K562 (cell line): ENCODE results near the gene ZFYVE27. TPM values are rescaled to one million over a fixed set of nuclear protein-coding genes. Genes with fewer than 3 reads are reported as not detected.

Experiments
- CHAMP1 ChIP-seq: fragments of 450-650 bp; IDR thresholded peaks from 2 replicates; pipeline ENCODE4 v1.6.1; 2016; ENCODE audit warnings: mild to moderate bottlenecking
- E2F4 ChIP-seq: sonication (generic); formaldehyde crosslinking; IDR thresholded peaks from 2 replicates; pipeline ENCODE4 v1.8.0; 2022; ENCODE audit warnings: mild to moderate bottlenecking, low read depth, missing genetic modification reagents
- ELF2 ChIP-seq: fragments of 250-450 bp; sonication (Bioruptor Pico); IDR thresholded peaks from 2 replicates; pipeline ENCODE4 v1.5.0; 2021; ENCODE audit warnings: mild to moderate bottlenecking
- FOXK2 ChIP-seq, 2 experiments: fragments of 450-650 bp; IDR thresholded peaks in 1 of 2; conservative IDR thresholded peaks in 1 of 2; 2 replicates each; pipeline ENCODE4 v1.6.1; 2016; ENCODE audit warnings: low read depth in 2 of 2, mild to moderate bottlenecking in 1 of 2
- ID3 ChIP-seq, 2 experiments: fragments of 250-450 bp in 1 of 2; fragments of 450-650 bp in 1 of 2; sonication (Bioruptor Pico) in 1 of 2; IDR thresholded peaks; 2 replicates each; pipeline versions ENCODE4 v1.6.1 to v1.8.0; 2016 to 2021; ENCODE audit warnings: mild to moderate bottlenecking in 2 of 2, moderate library complexity in 2 of 2, missing compliant biosample characterization in 1 of 2, missing genetic modification characterization in 1 of 2
- KDM2B ChIP-seq: fragments of 250-450 bp; sonication (Bioruptor Pico); IDR thresholded peaks from 2 replicates; pipeline ENCODE4 v1.8.0; 2021; ENCODE audit warnings: mild to moderate bottlenecking, moderate library complexity
- LCOR ChIP-seq: sonication (generic); formaldehyde crosslinking; IDR thresholded peaks from 2 replicates; pipeline ENCODE4 v1.8.0; 2022; ENCODE audit warnings: mild to moderate bottlenecking, missing genetic modification reagents
- MTF1 ChIP-seq: fragments of 250-450 bp; sonication (Bioruptor Pico); IDR thresholded peaks from 2 replicates; pipeline ENCODE4 v1.9.0; 2021; ENCODE audit warnings: moderate library complexity, mild to moderate bottlenecking, inconsistent platforms, borderline replicate concordance
- PHF20 ChIP-seq: fragments of 450-650 bp; IDR thresholded peaks from 2 replicates; pipeline ENCODE4 v1.6.1; 2018; ENCODE audit not compliant: partially characterized antibody
- RBM15 ChIP-seq: fragments of 200-400 bp; formaldehyde crosslinking; IDR thresholded peaks from 2 replicates; pipeline ENCODE4 v1.6.1; 2018; ENCODE audit warnings: mild to moderate bottlenecking, low read length, moderate library complexity; ENCODE audit not compliant: insufficient read depth
- RNF2 ChIP-seq: sonication (generic); IDR thresholded peaks from 2 replicates; pipeline ENCODE4 v1.6.1; 2016
- UBTF ChIP-seq, 2 experiments: IDR thresholded peaks; 2 replicates each; pipeline ENCODE4 v1.6.1; 2012; ENCODE audit warnings: improper control_type of control experiment in 2 of 2, low read depth in 2 of 2, low read length in 2 of 2, borderline replicate concordance in 1 of 2
- USF1 ChIP-seq: sonication (generic); formaldehyde crosslinking; IDR thresholded peaks from 2 replicates; pipeline ENCODE4 v1.9.0; 2022; ENCODE audit warnings: mild to moderate bottlenecking, missing genetic modification reagents
- ZNF24 ChIP-seq: fragments of 450-650 bp; IDR thresholded peaks from 2 replicates; pipeline ENCODE4 v1.6.1; 2016
- ZNF280B ChIP-seq: fragments of 250-450 bp; sonication (Bioruptor Pico); IDR thresholded peaks from 2 replicates; pipeline ENCODE4 v1.5.1; 2021; ENCODE audit warnings: mild to moderate bottlenecking
- ZNF551 ChIP-seq: fragments of 250-450 bp; sonication (Bioruptor Pico); IDR thresholded peaks from 2 replicates; pipeline ENCODE4 v1.5.0; 2021; ENCODE audit warnings: mild to moderate bottlenecking, moderate library complexity
- polyA plus RNA-seq, 8 experiments: library from polyadenylated mRNA; depleted of rRNA in 4 of 8; stranded (reverse) in 5 of 8; unstranded in 3 of 8; fragments of >200 nt; fragmentation: Nextera tagmentation in 2 of 8; fragmentation: Illumina TruSeq in 1 of 8; extraction: Ambion mirVana in 2 of 8; extraction: Trizol in 1 of 8; gene quantifications; 2 replicates each; pipeline versions ENCODE4 v1.2.1 to v1.2.3, GENCODE V29; 2011 to 2014; ENCODE audit warnings: inconsistent platforms in 1 of 8, missing spikeins in 1 of 8
- total RNA-seq, 7 experiments: library from RNA; depleted of rRNA in 6 of 7; stranded (reverse); fragments of >200 nt in 6 of 7; fragmentation: Illumina TruSeq in 2 of 7; extraction: Trizol in 2 of 7; gene quantifications; 2 replicates each; pipeline versions ENCODE4 v1.2.1 to v1.2.3, GENCODE V29; 2011 to 2021; ENCODE audit warnings: low replicate concordance in 1 of 7

ZFYVE27 gene
- total and polyA plus RNA-seq, 9 of the 15 experiments (the other 6 are each of a cell fraction or from before 2014, with no cell fraction given) = 0.81 to 21.9 (median 15.3) TPM

- peak; percentile 98 for TF ChIP-seq RNF2
- no peak for TF ChIP-seq USF1 (CRISPR knock-in tag)
- TF ChIP-seq CHAMP1 = 0 out of 2 replicates have a peak, but pooled peaks have one; percentile 44
- TF ChIP-seq E2F4 = no peak
- no peak for TF ChIP-seq ZNF551 (CRISPR knock-in tag)
- TF ChIP-seq ZNF280B (CRISPR knock-in tag) = no peak
- TF ChIP-seq FOXK2 (conservative IDR thresholded peaks at IDR 0.05 in 1 of 2, IDR thresholded peaks at IDR 0.05 in 1 of 2; ENCODE audit: low read depth in 2 of 2) = peak; percentile 39 to 67; a peak in 3 of 4 replicates
- peak in 1 of 2 experiments; percentile 41; a peak in 1 of 4 replicates for TF ChIP-seq UBTF (IDR thresholded peaks at IDR 0.05; ENCODE audit: borderline replicate concordance in 1 of 2, low read depth in 2 of 2, low read length in 2 of 2)
- TF ChIP-seq KDM2B = no peak
- TF ChIP-seq LCOR (CRISPR knock-in tag) = peak; percentile 54; the same call in 1 of the 2 replicates
- TF ChIP-seq PHF20 = no peak
- no peak for TF ChIP-seq MTF1 (CRISPR knock-in tag)
- no peak for TF ChIP-seq RBM15
- TF ChIP-seq ID3 (CRISPR knock-in tag; IDR thresholded peaks at IDR 0.05) = no peak
- TF ChIP-seq ID3 (tag; IDR thresholded peaks at IDR 0.05) = no peak
- no peak for TF ChIP-seq ZNF24
- no peak for TF ChIP-seq ELF2 (CRISPR knock-in tag)
Measured at GRCh38 chr10:97788552-97789442, 51.9 kb downstream of the ZFYVE27 start (continued).
